ENCODE measurements around the gene GNG14. TPM values are rescaled to one million over a fixed set of nuclear protein-coding genes. Genes with fewer than 3 reads are reported as not detected.

GNG14 gene
- total RNA-seq, 1 donor from 2014 or later = not detected

DNA sequence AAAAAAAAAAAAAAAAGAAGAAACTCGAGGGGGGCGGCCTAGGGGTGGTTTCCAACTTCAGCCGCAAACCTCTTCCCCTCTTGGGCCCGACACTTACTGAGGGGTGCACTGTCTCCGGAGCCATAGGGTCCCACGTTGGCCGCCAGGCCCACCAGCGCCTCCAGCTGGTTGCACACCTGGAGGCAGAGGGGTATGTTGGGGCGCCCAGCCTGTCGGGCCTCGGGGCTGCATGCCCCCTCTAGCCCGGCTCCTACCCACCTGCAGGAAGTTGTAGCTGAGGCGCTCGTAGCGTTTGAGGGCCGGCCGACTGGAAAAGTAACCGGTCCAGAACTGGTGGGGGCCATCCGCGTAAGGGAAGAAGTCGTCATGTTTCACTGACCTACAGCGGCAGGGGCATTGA, 29.8 kb upstream of the GNG14 start:
- peaks cover 5% of the 10 kb centered on the region for H3K27me3 Mint-ChIP-seq (ENCODE audit: unreplicated experiment)
- no peaks in the 10 kb centered on the region for H3K4me1 Mint-ChIP-seq (ENCODE audit: low read depth, unreplicated experiment)
- TF ChIP-seq, protein P1, sequence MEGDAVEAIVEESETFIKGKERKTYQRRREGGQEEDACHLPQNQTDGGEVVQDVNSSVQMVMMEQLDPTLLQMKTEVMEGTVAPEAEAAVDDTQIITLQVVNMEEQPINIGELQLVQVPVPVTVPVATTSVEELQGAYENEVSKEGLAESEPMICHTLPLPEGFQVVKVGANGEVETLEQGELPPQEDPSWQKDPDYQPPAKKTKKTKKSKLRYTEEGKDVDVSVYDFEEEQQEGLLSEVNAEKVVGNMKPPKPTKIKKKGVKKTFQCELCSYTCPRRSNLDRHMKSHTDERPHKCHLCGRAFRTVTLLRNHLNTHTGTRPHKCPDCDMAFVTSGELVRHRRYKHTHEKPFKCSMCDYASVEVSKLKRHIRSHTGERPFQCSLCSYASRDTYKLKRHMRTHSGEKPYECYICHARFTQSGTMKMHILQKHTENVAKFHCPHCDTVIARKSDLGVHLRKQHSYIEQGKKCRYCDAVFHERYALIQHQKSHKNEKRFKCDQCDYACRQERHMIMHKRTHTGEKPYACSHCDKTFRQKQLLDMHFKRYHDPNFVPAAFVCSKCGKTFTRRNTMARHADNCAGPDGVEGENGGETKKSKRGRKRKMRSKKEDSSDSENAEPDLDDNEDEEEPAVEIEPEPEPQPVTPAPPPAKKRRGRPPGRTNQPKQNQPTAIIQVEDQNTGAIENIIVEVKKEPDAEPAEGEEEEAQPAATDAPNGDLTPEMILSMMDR (IDR thresholded peaks at IDR 0.05; ENCODE audit: partially characterized antibody, unreplicated experiment) = no peak
- no peak for DNase-seq
- peaks cover 6% of the 10 kb centered on the region for H3K36me3 Mint-ChIP-seq (ENCODE audit: unreplicated experiment)
- H3K4me3 Mint-ChIP-seq (ENCODE audit: unreplicated experiment) = no peak overlapping the region
- H3K27ac Mint-ChIP-seq (ENCODE audit: unreplicated experiment) = no peak overlapping the region
- H3K9me3 Mint-ChIP-seq (ENCODE audit: unreplicated experiment) = no peaks in the 10 kb centered on the region

DNA sequence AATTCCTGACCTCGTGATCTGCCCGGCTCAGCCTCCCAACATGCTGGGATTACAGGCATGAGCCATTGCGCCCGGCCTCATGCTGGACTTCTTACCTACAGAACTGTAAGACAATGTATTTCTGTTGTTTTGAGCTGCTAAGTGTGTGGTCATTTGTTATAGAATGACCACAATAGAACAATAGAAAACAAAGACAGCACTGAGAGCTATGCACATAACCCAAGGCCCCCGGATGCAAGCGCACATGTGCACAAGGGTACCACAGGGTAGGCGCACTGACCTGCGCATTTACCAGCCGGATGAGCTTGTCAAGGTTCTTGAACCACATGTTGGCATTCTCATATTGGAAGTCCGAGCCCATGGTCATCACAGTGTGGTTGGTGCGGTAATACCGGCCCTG, 26.8 kb upstream of the GNG14 start:
- Mint-ChIP-seq H3K27me3 (ENCODE audit: unreplicated experiment) (peaks cover 2% of the 10 kb centered on the region), H3K4me3 (ENCODE audit: unreplicated experiment) (no peak overlapping the region), H3K4me1 (ENCODE audit: low read depth, unreplicated experiment) (peaks cover 3% of the 10 kb centered on the region), H3K9me3 (ENCODE audit: unreplicated experiment) (no peaks in the 10 kb centered on the region), H3K36me3 (ENCODE audit: unreplicated experiment) (no peaks in the 10 kb centered on the region), H3K27ac (ENCODE audit: unreplicated experiment) (no peak overlapping the region)
- DNase-seq = no peak
- TF ChIP-seq, protein P1 (IDR thresholded peaks at IDR 0.05; ENCODE audit: partially characterized antibody, unreplicated experiment) = no peak

DNA sequence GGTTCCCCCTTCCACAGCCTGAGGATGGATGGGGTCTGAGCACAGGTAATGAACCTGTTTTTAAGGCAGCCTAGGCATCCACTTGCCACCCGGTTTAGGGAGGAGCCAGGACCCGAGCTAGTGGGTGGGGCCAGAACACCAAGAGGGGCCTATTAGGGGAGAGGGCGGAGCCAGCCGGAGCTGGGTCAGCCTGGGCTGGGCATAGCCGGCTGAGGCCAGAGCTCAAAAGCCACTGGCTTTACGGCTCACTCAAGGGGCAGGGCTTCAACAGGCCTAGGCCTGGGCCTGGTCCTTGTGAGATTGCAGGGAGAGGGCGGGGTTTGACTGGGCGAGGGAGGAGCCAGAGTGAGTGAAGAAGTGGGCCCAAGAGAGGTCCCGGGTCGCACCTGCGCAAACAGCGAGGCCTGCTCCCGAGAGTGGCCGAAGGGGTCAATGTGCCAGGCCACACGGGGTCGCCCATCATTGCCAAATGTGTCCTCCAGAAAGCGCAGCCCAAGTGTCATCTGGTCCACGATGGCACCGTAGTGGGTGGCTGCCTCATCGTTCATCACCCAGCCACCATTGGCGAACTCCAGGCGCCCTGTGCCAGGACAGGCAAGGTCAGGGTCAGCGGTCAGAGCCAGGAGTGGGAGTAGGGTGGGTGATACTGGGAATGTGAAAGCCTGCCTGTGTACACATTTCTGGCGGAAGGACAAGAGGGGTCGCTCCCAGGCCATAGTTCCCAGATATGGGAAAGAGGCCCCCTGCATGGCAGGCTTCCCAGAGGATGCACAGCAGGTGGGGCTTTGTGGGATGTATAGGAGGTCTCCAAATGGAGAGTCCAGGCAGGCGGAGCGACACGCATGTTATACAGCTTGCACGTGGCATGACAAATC, 23.2 kb upstream of the GNG14 start:
- H3K9me3 Mint-ChIP-seq (ENCODE audit: unreplicated experiment) = peaks cover 2% of the 10 kb centered on the region
- no peak for DNase-seq
- TF ChIP-seq, protein P1 (IDR thresholded peaks at IDR 0.05; ENCODE audit: partially characterized antibody, unreplicated experiment) = no peak
- no peaks in the 10 kb centered on the region for H3K36me3 Mint-ChIP-seq (ENCODE audit: unreplicated experiment)
- no peak overlapping the region for H3K4me3 Mint-ChIP-seq (ENCODE audit: unreplicated experiment)
- peaks cover 16% of the 10 kb centered on the region for H3K4me1 Mint-ChIP-seq (ENCODE audit: low read depth, unreplicated experiment)
- H3K27me3 Mint-ChIP-seq (ENCODE audit: unreplicated experiment) = peaks cover 6% of the 10 kb centered on the region
- H3K27ac Mint-ChIP-seq (ENCODE audit: unreplicated experiment) = no peak overlapping the region

DNA sequence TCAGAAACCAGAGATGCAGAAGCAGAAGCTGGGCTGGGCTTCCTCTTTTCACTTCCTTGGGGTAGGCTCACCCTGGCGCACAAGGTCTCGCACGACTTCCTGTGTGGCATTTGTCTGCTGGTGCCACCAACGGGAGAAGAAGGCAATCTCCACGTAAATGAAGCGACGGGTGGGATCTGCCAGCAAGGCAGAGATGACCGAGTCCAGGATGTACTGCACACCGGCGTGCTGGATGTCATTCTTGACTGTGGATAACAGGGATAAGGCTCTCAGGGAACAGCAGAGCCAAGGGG, 22.6 kb upstream of the GNG14 start:
- peaks cover 2% of the 10 kb centered on the region for H3K9me3 Mint-ChIP-seq (ENCODE audit: unreplicated experiment)

More for the DNA sequence above, 22.6 kb upstream of the GNG14 start:
- Mint-ChIP-seq H3K4me1 (ENCODE audit: low read depth, unreplicated experiment) (peaks cover 16% of the 10 kb centered on the region), H3K27me3 (ENCODE audit: unreplicated experiment) (peaks cover 8% of the 10 kb centered on the region), H3K36me3 (ENCODE audit: unreplicated experiment) (no peaks in the 10 kb centered on the region), H3K4me3 (ENCODE audit: unreplicated experiment) (no peak overlapping the region), H3K27ac (ENCODE audit: unreplicated experiment) (no peak overlapping the region)
- DNase-seq = no peak
- TF ChIP-seq, protein P1 (IDR thresholded peaks at IDR 0.05; ENCODE audit: partially characterized antibody, unreplicated experiment) = no peak
